Left lung (tissue), 10 donors: ENCODE data around the gene ARHGAP15. TPM values are rescaled to one million over a fixed set of nuclear protein-coding genes. Genes with fewer than 3 reads are reported as not detected.

Experiments used
- ATAC-seq: fragments of 200-7000 bp; cut with Tn5 transposase; one replicate; pipeline ENCODE4 v1.9.1; 2020; ENCODE audit warnings: moderate library complexity
- DNase-seq, 4 donors: peaks; one replicate each; pipeline ENCODE4 v3.0.0-alpha.2; 2013 to 2020
- H3K27ac ChIP-seq, 2 donors: fragments of 200-600 bp; sonication (generic) in 1 of 2; one replicate each; pipeline versions ENCODE4 v1.5.0 to v1.8.0; 2020 to 2021
- H3K27me3 ChIP-seq, 2 donors: fragments of 200-600 bp; sonication (generic) in 1 of 2; one replicate each; pipeline versions ENCODE4 v1.5.0 to v1.8.0; 2020 to 2021
- H3K36me3 ChIP-seq, 2 donors: fragments of 200-600 bp; sonication (generic) in 1 of 2; one replicate each; pipeline versions ENCODE4 v1.5.0 to v1.8.0; 2020 to 2021
- H3K4me1 ChIP-seq, 2 donors: fragments of 200-600 bp; one replicate each; pipeline ENCODE4 v1.8.0; 2021
- H3K4me3 ChIP-seq, 2 donors: fragments of 200-600 bp; sonication (generic) in 1 of 2; one replicate each; pipeline versions ENCODE4 v1.5.0 to v1.8.0; 2020 to 2021; ENCODE audit warnings: mild to moderate bottlenecking in 1 of 2
- H3K9me3 ChIP-seq, 2 donors: fragments of 200-600 bp; sonication (generic) in 1 of 2; one replicate each; pipeline versions ENCODE4 v1.5.0 to v1.8.0; 2020 to 2021
- CTCF ChIP-seq, 2 donors: fragments of 200-600 bp; sonication (generic) in 1 of 2; IDR thresholded peaks; one replicate each; pipeline versions ENCODE4 v1.5.0 to v1.8.0; 2021; ENCODE audit warnings: antibody characterized with exemption in 2 of 2
- intact Hi-C, 2 donors: fragments of 100-400 bp; cut with DNase I; formaldehyde crosslinking; loops; one replicate each; pipeline versions ENCODE4 v1.11.2 to v1.14.2; 2022
- polyA plus RNA-seq, 6 donors: library from polyadenylated mRNA; unstranded; fragments of 120-200 nt; gene quantifications; one replicate each; pipeline ENCODE4 v1.2.1, GENCODE V29; 2013; ENCODE audit not compliant: insufficient read length in 6 of 6
- total RNA-seq, 2 donors: library from RNA; stranded (reverse); fragmentation: NEBNext Ultra II Directional; extraction: Animal tissue kit (Norgen Biotek cat#: 25700); gene quantifications; one replicate each; pipeline ENCODE4 v1.2.1, GENCODE V29; 2021
- donor health status: DM: no; HTN: yes; CAD: no.
- donor health status: DM: no; HTN: no; CAD: no.

ARHGAP15 gene
- total and polyA plus RNA-seq, 8 donors = 16.8 to 48.3 (median 30.2) TPM

GRCh38 chr2:143263066-143263625, 133.9 kb downstream of the ARHGAP15 start:
- no peak for DNase-seq
- peak overlapping the region in 1 of 2 donors; percentile 68 for H3K27ac ChIP-seq

GRCh38 chr2:143264851-143265250, 135.6 kb downstream of the ARHGAP15 start:
- intact Hi-C loops = no loop called here
- no peak overlapping the region for H3K4me3 ChIP-seq
- no peak for TF ChIP-seq CTCF (IDR thresholded peaks at IDR 0.05)
- no peak overlapping the region for H3K27ac ChIP-seq
- peaks cover 0 to 31% of the 10 kb centered on the region in 2 donors for H3K4me1 ChIP-seq
- ATAC-seq = peak; percentile 31
- no peaks in the 10 kb centered on the region for H3K27me3 ChIP-seq
- peak in 1 of 4 donors; percentile 11 for DNase-seq
- H3K36me3 ChIP-seq = no peaks in the 10 kb centered on the region
- no peaks in the 10 kb centered on the region for H3K9me3 ChIP-seq

More at GRCh38 chr2:143263066-143263625, 133.9 kb downstream of the ARHGAP15 start:
- peak in 1 of 2 donors; percentile 12 for TF ChIP-seq CTCF (IDR thresholded peaks at IDR 0.05)
- Histone ChIP-seq H3K27me3 (no peaks in the 10 kb centered on the region), H3K9me3 (no peaks in the 10 kb centered on the region), H3K4me1 (peaks cover 0 to 47% of the 10 kb centered on the region in 2 donors), H3K4me3 (no peak overlapping the region), H3K36me3 (no peaks in the 10 kb centered on the region)
- peak; percentile 60 for ATAC-seq
- intact Hi-C loops = no loop called here

DNA sequence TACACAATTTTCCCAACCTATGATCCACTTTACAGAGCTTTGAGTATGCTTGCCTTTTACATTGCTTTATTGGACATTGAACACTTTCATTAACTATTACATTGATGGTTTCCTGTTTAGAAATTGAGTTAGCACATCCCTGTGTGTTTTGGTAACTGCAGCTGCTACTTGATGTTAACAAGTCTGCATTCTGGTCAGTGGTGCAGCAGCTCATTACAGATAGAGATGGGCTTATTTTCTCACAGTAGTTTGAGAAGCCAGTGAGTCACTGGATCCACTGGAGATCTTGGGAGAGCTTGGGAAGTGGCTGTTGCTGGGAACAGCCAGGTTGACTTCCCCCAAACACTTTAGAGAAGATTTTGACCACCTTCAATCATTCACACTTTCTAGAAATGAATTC, 150.5 kb downstream of the ARHGAP15 start:
- no peak for ATAC-seq
- Histone ChIP-seq H3K27ac (no peak overlapping the region), H3K27me3 (no peaks in the 10 kb centered on the region), H3K9me3 (no peaks in the 10 kb centered on the region), H3K4me1 (peaks cover 0 to 12% of the 10 kb centered on the region in 2 donors), H3K36me3 (no peaks in the 10 kb centered on the region), H3K4me3 (no peak overlapping the region)
- DNase-seq = no peak
- intact Hi-C loops = no loop called here
- TF ChIP-seq CTCF (IDR thresholded peaks at IDR 0.05) = no peak

- Histone ChIP-seq H3K36me3 (no peaks in the 10 kb centered on the region), H3K9me3 (no peaks in the 10 kb centered on the region), H3K4me3 (no peak overlapping the region), H3K4me1 (peaks cover 0 to 12% of the 10 kb centered on the region in 2 donors), H3K27ac (no peak overlapping the region), H3K27me3 (no peaks in the 10 kb centered on the region)
- TF ChIP-seq CTCF (IDR thresholded peaks at IDR 0.05) = no peak
- no peak for DNase-seq
- no peak for ATAC-seq
- intact Hi-C loops = no loop called here
These were observed 151.0 kb downstream of the ARHGAP15 start for GRCh38 chr2:143280097-143280757.

GRCh38 chr2:143282684-143283083, 153.5 kb downstream of the ARHGAP15 start:
- intact Hi-C loops = no loop called here
- Histone ChIP-seq H3K4me1 (peaks cover 0 to 12% of the 10 kb centered on the region in 2 donors), H3K9me3 (no peaks in the 10 kb centered on the region), H3K27ac (no peak overlapping the region), H3K36me3 (no peaks in the 10 kb centered on the region), H3K4me3 (no peak overlapping the region), H3K27me3 (no peaks in the 10 kb centered on the region)
- no peak for ATAC-seq
- no peak for TF ChIP-seq CTCF (IDR thresholded peaks at IDR 0.05)
- DNase-seq = no peak
